ENCODE measurements around the gene RESP18. TPM values are rescaled to one million over a fixed set of nuclear protein-coding genes. Genes with fewer than 3 reads are reported as not detected.
"Not testable (repeated sequence)": the region's sequence is repeated elsewhere in the genome, so short reads cannot be mapped to it uniquely, and the experiment has no call there.

Gene RESP18
- total and polyA plus RNA-seq, 7 donors = not detected

DNA sequence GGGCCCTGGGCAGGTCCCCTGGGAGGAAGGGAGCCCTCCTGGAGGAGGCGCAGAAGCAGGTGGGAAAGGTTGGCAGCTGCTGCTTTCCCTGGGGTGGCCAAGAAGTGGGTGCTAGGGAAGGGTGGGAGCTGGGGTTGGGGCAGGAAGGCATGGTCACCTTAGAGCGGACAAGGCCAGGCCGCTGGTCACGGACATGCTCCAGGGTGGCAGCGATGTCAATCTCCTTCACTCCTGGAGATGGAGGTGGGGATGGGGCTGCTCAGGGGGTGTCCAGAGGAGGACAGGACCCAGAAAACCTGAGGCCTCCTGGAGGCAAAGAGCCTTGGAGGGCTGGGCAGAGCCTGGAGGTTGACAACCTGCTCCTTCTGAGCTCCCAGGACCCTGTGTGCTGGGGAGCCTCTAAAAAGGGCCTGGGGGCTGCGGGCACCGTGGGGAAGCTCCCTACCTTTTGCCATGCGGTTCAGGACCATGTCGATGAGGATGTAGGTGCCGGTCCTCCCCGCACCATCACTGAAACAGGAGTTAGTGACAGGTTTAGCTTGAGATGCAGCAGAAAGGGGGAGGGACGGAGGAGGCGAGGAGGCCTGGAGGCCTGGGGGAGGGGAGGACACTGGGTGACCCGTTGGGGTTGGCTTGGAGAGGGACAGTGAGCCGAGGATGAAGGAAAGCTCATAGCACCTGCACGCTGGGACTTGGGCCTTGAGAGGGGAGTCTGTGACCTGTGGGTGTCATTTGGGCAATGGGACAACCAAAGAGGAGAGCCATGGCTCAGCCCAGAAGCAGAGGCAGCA, 42.0 kb downstream of the RESP18 start:
- ATAC-seq = no peak
- H3K27ac ChIP-seq = no peak overlapping the region
- no peak overlapping the region for H3K4me3 ChIP-seq
- intact Hi-C loops (cut with DNase I) = loop anchor here in 1 of 2 donors (10.0 kb wide), 1 partner anchor 46 kb away; the partner anchor contains the start of genes GLB1L and STK16
- peaks cover 4% of the 10 kb centered on the region for H3K4me1 ChIP-seq
- H3K9me3 ChIP-seq = no peaks in the 10 kb centered on the region
- TF ChIP-seq CTCF (IDR thresholded peaks at IDR 0.05) = no peak
- WGBS, 3 donors = 83 to 84% (median 83%) methylated on average over 16 of the region's 16 CpGs
- DNase-seq = peak in 1 of 2 donors; percentile 46
- no peaks in the 10 kb centered on the region for H3K27me3 ChIP-seq (ENCODE audit: insufficient read depth in 3 of 3, low read length in 2 of 3)
- H3K36me3 ChIP-seq (ENCODE audit: insufficient read depth in 1 of 2, low read depth in 1 of 2) = peaks cover 0 to 11% of the 10 kb centered on the region in 2 donors

GRCh38 chr2:219289537-219290361, 42.8 kb downstream of the RESP18 start:
- Histone ChIP-seq H3K36me3 (ENCODE audit: insufficient read depth in 1 of 2, low read depth in 1 of 2) (peaks cover 0 to 20% of the 10 kb centered on the region in 2 donors), H3K4me1 (no peaks in the 10 kb centered on the region), H3K4me3 (no peak overlapping the region), H3K9me3 (no peaks in the 10 kb centered on the region), H3K27ac (peak overlapping the region; percentile 5), H3K27me3 (ENCODE audit: insufficient read depth in 3 of 3, low read length in 2 of 3) (no peaks in the 10 kb centered on the region)
- 31 to 35% (median 33%) methylated on average over 16 of the region's 16 CpGs for WGBS, 3 donors
- peak in 3 of 4 donors; percentile 17 to 24 (median 23) for ATAC-seq
- peak; percentile 74 to 80 for DNase-seq
- intact Hi-C loops (cut with DNase I) = loop anchor here in 1 of 2 donors (10.0 kb wide), 1 partner anchor 45 kb away; the partner anchor contains the start of genes GLB1L and STK16
- no peak for TF ChIP-seq CTCF (IDR thresholded peaks at IDR 0.05)

- intact Hi-C loops (cut with DNase I) = no loop called here
- Histone ChIP-seq H3K9me3 (no peaks in the 10 kb centered on the region), H3K4me3 (no peak overlapping the region), H3K36me3 (ENCODE audit: insufficient read depth in 1 of 2, low read depth in 1 of 2) (peaks cover 0 to 25% of the 10 kb centered on the region in 2 donors), H3K27ac (peak overlapping the region; percentile 5), H3K4me1 (no peaks in the 10 kb centered on the region), H3K27me3 (ENCODE audit: insufficient read depth in 3 of 3, low read length in 2 of 3) (no peaks in the 10 kb centered on the region)
- ATAC-seq (no peak), DNase-seq (no peak)
- 50 to 68% (median 56%) methylated on average over 6 of the region's 6 CpGs for WGBS, 3 donors
- no peak for TF ChIP-seq CTCF (IDR thresholded peaks at IDR 0.05)
Measured at GRCh38 chr2:219289195-219289536, 43.4 kb downstream of the RESP18 start.

DNA sequence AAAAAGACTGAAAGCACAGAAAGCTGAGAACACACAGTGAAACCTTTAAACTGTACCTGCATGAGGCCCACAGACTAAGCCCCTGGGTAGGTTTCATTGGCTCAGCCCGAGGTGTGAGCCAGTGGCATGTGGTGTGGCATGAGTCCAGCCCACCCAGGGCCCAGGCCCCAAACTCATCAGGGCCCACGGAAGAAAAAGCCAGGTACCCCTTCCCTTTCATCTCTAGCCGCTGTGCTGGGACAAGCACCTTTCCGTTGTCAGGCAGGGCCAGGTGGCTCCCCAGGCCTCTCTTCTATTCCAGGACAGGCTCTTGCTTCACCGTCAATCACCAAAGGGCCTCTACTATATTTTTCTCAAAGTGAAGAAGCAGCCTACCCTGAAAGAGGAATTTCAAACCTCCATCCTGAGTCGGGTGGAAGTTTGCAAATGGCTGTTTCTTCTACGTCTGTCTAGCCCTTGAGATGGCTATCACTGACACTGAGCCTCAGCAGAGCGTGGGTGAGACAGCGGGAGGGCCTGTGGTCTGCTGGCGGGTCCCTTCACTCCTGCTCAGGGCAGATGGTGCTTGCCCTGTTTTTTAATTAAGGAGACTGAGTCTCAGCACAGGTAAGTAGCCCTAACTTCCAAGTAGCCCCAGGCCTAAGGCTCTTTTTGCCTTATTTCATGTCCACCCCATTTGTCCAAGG, 44.8 kb downstream of the RESP18 start:
- Histone ChIP-seq H3K27ac (no peak overlapping the region), H3K36me3 (ENCODE audit: insufficient read depth in 1 of 2, low read depth in 1 of 2) (peaks cover 0 to 40% of the 10 kb centered on the region in 2 donors), H3K4me1 (no peaks in the 10 kb centered on the region), H3K9me3 (no peaks in the 10 kb centered on the region), H3K4me3 (no peak overlapping the region), H3K27me3 (ENCODE audit: insufficient read depth in 3 of 3, low read length in 2 of 3) (no peaks in the 10 kb centered on the region)
- peak in 1 of 4 donors; percentile 12 for ATAC-seq
- intact Hi-C loops (cut with DNase I) = no loop called here
- WGBS, 3 donors = 77 to 85% (median 80%) methylated on average over 10 of the region's 10 CpGs
- no peak for TF ChIP-seq CTCF (IDR thresholded peaks at IDR 0.05)
- no peak for DNase-seq

GRCh38 chr2:219287116-219287440, 45.5 kb downstream of the RESP18 start:
- intact Hi-C loops (cut with DNase I); H3K27me3 ChIP-seq (ENCODE audit: insufficient read depth in 3 of 3, low read length in 2 of 3); ATAC-seq; H3K4me1 ChIP-seq; DNase-seq; H3K9me3 ChIP-seq; H3K27ac ChIP-seq; H3K4me3 ChIP-seq: not testable (repeated sequence)
- H3K36me3 ChIP-seq (ENCODE audit: insufficient read depth in 1 of 2, low read depth in 1 of 2) = peaks cover 0 to 46% of the 10 kb centered on the region in 2 donors
- WGBS, 3 donors = 77 to 90% (median 85%) methylated on average over 6 of the region's 6 CpGs

Data from psoas muscle (tissue), 8 donors.